Measurements from ENCODE around the gene FAM76A.
A peak's percentile ranks its signal among the peaks of the same experiment; 100 is the strongest.
"Not testable (repeated sequence)": the region's sequence is repeated elsewhere in the genome, so short reads cannot be mapped to it uniquely, and the experiment has no call there.

Gene FAM76A

GRCh38 chr1:27725374-27726172 lies at the start of gene FAM76A:
TSS of gene FAM76A (plus strand) at chr1:27725961. CDS start at chr1:27726081, 120 bp downstream.
- peak; percentile 100 for DNase-seq

- DNase-seq, result no peak
Measured at GRCh38 chr1:27676410-27676809, 49.4 kb upstream of the FAM76A start.

- no peak for DNase-seq
Measured at GRCh38 chr1:27678747-27679146, 47.0 kb upstream of the FAM76A start.

GRCh38 chr1:27680225-27680791 lies 45.5 kb upstream of the FAM76A start:
- not testable (repeated sequence) for DNase-seq

- DNase-seq, result not testable (repeated sequence)
Measured at GRCh38 chr1:27681580-27681979, 44.2 kb upstream of the FAM76A start.

- no peak for DNase-seq
Measured at GRCh38 chr1:27682351-27682944, 43.3 kb upstream of the FAM76A start.

GRCh38 chr1:27684176-27684575 lies 41.6 kb upstream of the FAM76A start:
- DNase-seq, result no peak

GRCh38 chr1:27686223-27686990 lies 39.4 kb upstream of the FAM76A start:
- DNase-seq, result peak; percentile 1

GRCh38 chr1:27687906-27688305 lies 37.9 kb upstream of the FAM76A start:
- DNase-seq, result no peak

- DNase-seq, result no peak
Measured at GRCh38 chr1:27689423-27690173, 36.2 kb upstream of the FAM76A start.

GRCh38 chr1:27690183-27690582 lies 35.6 kb upstream of the FAM76A start:
- no peak for DNase-seq

GRCh38 chr1:27696835-27697234 lies 28.9 kb upstream of the FAM76A start:
- DNase-seq, result not testable (repeated sequence)

GRCh38 chr1:27704958-27705357 lies 20.8 kb upstream of the FAM76A start:
- DNase-seq, result no peak

- no peak for DNase-seq
Measured at GRCh38 chr1:27705545-27705944, 20.2 kb upstream of the FAM76A start.

- DNase-seq, result no peak
Measured at GRCh38 chr1:27710574-27710973, 15.2 kb upstream of the FAM76A start.

- peak; percentile 6 for DNase-seq
Measured at GRCh38 chr1:27713139-27713725, 12.5 kb upstream of the FAM76A start.

- DNase-seq, result no peak
Measured at GRCh38 chr1:27713869-27714513, 11.8 kb upstream of the FAM76A start.

- DNase-seq, result no peak
Measured at GRCh38 chr1:27716262-27716895, 9.4 kb upstream of the FAM76A start.

GRCh38 chr1:27719286-27720251 lies 6.2 kb upstream of the FAM76A start:
- no peak for DNase-seq

- peak; percentile 86 for DNase-seq
Measured at GRCh38 chr1:27724961-27725373, 794 bp upstream of the FAM76A start.

All from NCI-H1436 (cell line).